Heart left ventricle (tissue), 16 donors: ENCODE data around the gene CELF5. TPM values are rescaled to one million over a fixed set of nuclear protein-coding genes. Genes with fewer than 3 reads are reported as not detected.

Source experiments
- ATAC-seq, 4 donors: fragments of 200-7000 bp; cut with Tn5 transposase; one replicate each; pipeline ENCODE4 v1.9.1; 2020 to 2022; ENCODE audit warnings: moderate library complexity in 4 of 4, mild to moderate bottlenecking in 3 of 4, moderate number of reproducible peaks in 1 of 4
- DNase-seq, 5 donors: peaks; one replicate each; pipeline ENCODE4 v3.0.0-alpha.2; 2020
- H3K27ac ChIP-seq, 12 donors: fragments of 200-600 bp; sonication (generic) in 4 of 12; one replicate each; pipeline versions ENCODE4 v1.5.0 to v1.8.0; 2016 to 2022; ENCODE audit warnings: mild to moderate bottlenecking in 2 of 12
- H3K27me3 ChIP-seq, 9 donors: fragments of 200-600 bp; sonication (generic) in 2 of 9; one replicate each; pipeline versions ENCODE4 v1.5.1 to v1.8.0; 2016 to 2022; ENCODE audit warnings: mild to moderate bottlenecking in 3 of 9
- H3K36me3 ChIP-seq, 9 donors: fragments of 200-600 bp; sonication (generic) in 2 of 9; one replicate each; pipeline versions ENCODE4 v1.5.0 to v1.8.0; 2018 to 2022; ENCODE audit warnings: mild to moderate bottlenecking in 2 of 9
- H3K4me1 ChIP-seq, 12 donors: fragments of 200-600 bp; sonication (generic) in 4 of 12; one replicate each; pipeline versions ENCODE4 v1.5.0 to v1.8.0; 2016 to 2022; ENCODE audit warnings: mild to moderate bottlenecking in 3 of 12
- H3K4me3 ChIP-seq, 12 donors: fragments of 200-600 bp; sonication (generic) in 4 of 12; one replicate each; pipeline versions ENCODE4 v1.5.0 to v1.8.0; 2017 to 2022; ENCODE audit warnings: mild to moderate bottlenecking in 9 of 12, moderate library complexity in 4 of 12
- H3K9me3 ChIP-seq, 12 donors: fragments of 200-600 bp; sonication (generic) in 4 of 12; one replicate each; pipeline versions ENCODE4 v1.5.0 to v1.8.0; 2016 to 2022; ENCODE audit warnings: mild to moderate bottlenecking in 1 of 12
- POLR2A ChIP-seq, 2 donors: fragments of 450-650 bp; IDR thresholded peaks; one replicate each; pipeline ENCODE4 v1.6.1; 2017; ENCODE audit warnings: antibody characterized with exemption in 2 of 2, mild to moderate bottlenecking in 2 of 2, moderate library complexity in 2 of 2
- WGBS, 4 donors: extraction: QIAGEN DNeasy Blood & Tissue Kit in 2 of 4; methylation state at CpG; one replicate each; pipeline versions ENCODE4 v1.1.5 to v1.1.7; 2013 to 2018; 5-methylcytosine and 5-hydroxymethylcytosine counted together
- intact Hi-C, 10 donors: fragments of 100-400 bp; cut with DNase I; formaldehyde crosslinking; loops; one replicate each; pipeline versions ENCODE4 v1.11.1 to v1.14.2; 2022
- polyA plus RNA-seq, 2 donors: library from polyadenylated mRNA; stranded (reverse); fragments of 200-250 nt; gene quantifications; one replicate each; pipeline ENCODE4 v1.2.3, GENCODE V29; 2013
- total RNA-seq, 9 donors: library from RNA; depleted of rRNA in 2 of 9; stranded (reverse); fragments of >200 nt in 2 of 9; fragmentation: NEBNext Ultra II Directional in 3 of 9; extraction: Animal tissue kit (Norgen Biotek cat#: 25700) in 3 of 9; gene quantifications; one replicate each; pipeline versions ENCODE4 v1.1.0 to v1.2.4, GENCODE V29; 2016 to 2023
- TF ChIP-seq, protein P1 (sequence below), 12 donors: fragments of 200-600 bp; sonication (generic) in 4 of 12; IDR thresholded peaks; one replicate each; pipeline versions ENCODE4 v1.5.0 to v1.8.0; 2018 to 2022; ENCODE audit warnings: antibody characterized with exemption in 12 of 12, mild to moderate bottlenecking in 5 of 12
- donor health status: ischemic (EF 13 %, LVEDD 7.1; RV severe dilation, severe dysfunction).
- donor health status: healthy with polysubstance abuse.
- donor health status: DM: no; HTN: yes; CAD: no.
- donor health status: DM: no; HTN: no; CAD: no.
- donor health status: ischemic (EF 25% LVEDD 6.9; RV normal size, moderate dysfunction).
- donor health status: ischemic (EF 25% LVEDD 5.7; RV mildly dilated, moderate dysfunction).
- donor health status: healthy.
- donor health status: DM: yes; HTN: yes; CAD: no.
- donor health status: ischemic (EF 35%, LVEDD 5.7; RV mildly dilated, moderate dysfunction).
- donor health status: nonischemic (EF 11% LVEDD 7.7; RV severe dilation, severe dysfunction).
- donor health status: DM: yes; HTN: yes; CAD: no.
- donor health status: PGD.
- donor health status: ischemic (EF 29% LVEDD 5.4; RV normal size, mild dysfunction).
- donor health status: nonischemic (EF 23%, LVEDD 6.1; RV moderate dilation, normal function).

Gene CELF5
- total and polyA plus RNA-seq, 11 donors, result not detected

DNA sequence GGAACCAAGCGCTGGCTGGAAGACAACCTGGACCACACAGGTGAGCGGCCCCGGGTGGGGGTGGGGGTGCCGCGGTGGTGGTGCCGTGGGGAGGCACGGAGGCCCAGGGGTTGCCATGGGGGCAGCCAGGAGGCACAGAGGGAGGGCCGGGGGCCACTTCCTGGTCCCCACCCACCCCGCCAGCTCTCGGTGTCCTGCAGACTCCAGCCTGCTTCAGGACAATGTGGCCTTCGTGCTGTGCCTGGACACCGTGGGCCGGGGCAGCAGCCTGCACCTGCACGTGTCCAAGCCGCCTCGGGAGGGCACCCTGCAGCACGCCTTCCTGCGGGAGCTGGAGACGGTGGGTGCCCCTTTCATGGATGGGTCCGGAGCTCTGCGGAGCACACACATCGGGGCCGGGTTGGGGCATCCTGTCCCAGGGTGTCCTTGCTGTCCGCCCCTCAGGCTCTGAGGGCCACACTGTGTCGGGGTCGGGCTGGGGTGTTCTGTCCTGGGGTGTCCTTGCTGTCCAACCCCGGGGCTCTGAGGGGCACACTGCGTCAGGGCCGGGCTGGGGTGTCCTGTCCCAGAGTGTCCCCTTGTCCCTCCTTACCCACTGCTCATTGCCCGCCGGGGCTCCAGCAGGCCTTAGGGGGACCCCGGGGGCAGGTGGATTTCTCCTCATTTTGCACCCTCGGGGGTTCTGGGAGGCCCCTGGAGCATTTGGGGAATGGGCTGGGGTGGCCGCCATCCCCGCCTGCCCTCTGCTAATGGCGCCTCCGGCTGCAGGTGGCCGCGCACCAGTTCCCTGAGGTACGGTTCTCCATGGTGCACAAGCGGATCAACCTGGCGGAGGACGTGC lies 20.4 kb upstream of the CELF5 start:
- intact Hi-C loops, result no loop called here
- peak in 1 of 4 donors; percentile 9 for ATAC-seq
- Histone ChIP-seq H3K4me3 (no peak overlapping the region), H3K36me3 (peaks cover 0 to 71% (median 46%) of the 10 kb centered on the region in 9 donors), H3K4me1 (no peaks in the 10 kb centered on the region), H3K27ac (no peak overlapping the region), H3K9me3 (no peaks in the 10 kb centered on the region), H3K27me3 (no peaks in the 10 kb centered on the region)
- WGBS, 4 donors, result 93 to 96% (median 96%) methylated on average over 19 to 43 of the region's 43 CpGs
- TF ChIP-seq, protein P1, sequence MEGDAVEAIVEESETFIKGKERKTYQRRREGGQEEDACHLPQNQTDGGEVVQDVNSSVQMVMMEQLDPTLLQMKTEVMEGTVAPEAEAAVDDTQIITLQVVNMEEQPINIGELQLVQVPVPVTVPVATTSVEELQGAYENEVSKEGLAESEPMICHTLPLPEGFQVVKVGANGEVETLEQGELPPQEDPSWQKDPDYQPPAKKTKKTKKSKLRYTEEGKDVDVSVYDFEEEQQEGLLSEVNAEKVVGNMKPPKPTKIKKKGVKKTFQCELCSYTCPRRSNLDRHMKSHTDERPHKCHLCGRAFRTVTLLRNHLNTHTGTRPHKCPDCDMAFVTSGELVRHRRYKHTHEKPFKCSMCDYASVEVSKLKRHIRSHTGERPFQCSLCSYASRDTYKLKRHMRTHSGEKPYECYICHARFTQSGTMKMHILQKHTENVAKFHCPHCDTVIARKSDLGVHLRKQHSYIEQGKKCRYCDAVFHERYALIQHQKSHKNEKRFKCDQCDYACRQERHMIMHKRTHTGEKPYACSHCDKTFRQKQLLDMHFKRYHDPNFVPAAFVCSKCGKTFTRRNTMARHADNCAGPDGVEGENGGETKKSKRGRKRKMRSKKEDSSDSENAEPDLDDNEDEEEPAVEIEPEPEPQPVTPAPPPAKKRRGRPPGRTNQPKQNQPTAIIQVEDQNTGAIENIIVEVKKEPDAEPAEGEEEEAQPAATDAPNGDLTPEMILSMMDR (IDR thresholded peaks at IDR 0.05), result no peak
- no peak for TF ChIP-seq POLR2A (IDR thresholded peaks at IDR 0.05)
- no peak for DNase-seq

DNA sequence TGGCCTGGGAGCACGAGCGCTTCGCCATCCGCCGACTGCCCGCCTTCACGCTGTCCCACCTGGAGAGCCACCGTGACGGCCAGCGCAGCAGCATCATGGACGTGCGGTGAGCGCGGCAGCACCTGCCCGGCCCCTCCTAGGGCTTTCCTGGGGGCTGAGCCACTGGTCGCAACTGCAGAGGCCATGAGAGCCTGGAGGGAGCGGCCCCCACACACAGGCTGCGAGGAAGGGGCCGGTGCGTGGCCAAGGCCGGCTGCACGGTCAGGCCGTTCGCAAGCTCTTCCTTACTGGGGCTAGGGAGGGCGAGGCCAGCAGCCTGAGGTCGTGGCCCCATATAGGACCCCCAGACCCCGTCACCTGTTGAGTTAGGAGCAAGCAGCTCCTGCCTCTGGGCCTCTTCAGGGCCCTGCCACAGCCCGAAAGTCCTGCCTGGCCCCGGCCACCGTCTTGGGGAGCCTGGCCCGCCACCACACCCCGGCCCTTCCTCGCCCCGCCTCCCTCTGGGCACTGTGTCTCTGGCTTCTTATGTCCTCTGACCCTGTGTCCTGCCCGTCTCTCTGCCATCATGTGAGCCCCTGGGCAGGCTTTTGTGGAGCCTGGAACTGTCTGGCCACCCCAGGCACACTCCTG lies 19.7 kb upstream of the CELF5 start:
- WGBS, 4 donors, result 93 to 96% (median 95%) methylated on average over 12 to 35 of the region's 35 CpGs
- Histone ChIP-seq H3K27me3 (no peaks in the 10 kb centered on the region), H3K4me1 (no peaks in the 10 kb centered on the region), H3K36me3 (peaks cover 0 to 63% (median 43%) of the 10 kb centered on the region in 9 donors), H3K27ac (no peak overlapping the region), H3K4me3 (no peak overlapping the region), H3K9me3 (no peaks in the 10 kb centered on the region)
- intact Hi-C loops, result no loop called here
- ATAC-seq, result no peak
- no peak for DNase-seq
- TF ChIP-seq, protein P1 (IDR thresholded peaks at IDR 0.05), result no peak
- no peak for TF ChIP-seq POLR2A (IDR thresholded peaks at IDR 0.05)

DNA sequence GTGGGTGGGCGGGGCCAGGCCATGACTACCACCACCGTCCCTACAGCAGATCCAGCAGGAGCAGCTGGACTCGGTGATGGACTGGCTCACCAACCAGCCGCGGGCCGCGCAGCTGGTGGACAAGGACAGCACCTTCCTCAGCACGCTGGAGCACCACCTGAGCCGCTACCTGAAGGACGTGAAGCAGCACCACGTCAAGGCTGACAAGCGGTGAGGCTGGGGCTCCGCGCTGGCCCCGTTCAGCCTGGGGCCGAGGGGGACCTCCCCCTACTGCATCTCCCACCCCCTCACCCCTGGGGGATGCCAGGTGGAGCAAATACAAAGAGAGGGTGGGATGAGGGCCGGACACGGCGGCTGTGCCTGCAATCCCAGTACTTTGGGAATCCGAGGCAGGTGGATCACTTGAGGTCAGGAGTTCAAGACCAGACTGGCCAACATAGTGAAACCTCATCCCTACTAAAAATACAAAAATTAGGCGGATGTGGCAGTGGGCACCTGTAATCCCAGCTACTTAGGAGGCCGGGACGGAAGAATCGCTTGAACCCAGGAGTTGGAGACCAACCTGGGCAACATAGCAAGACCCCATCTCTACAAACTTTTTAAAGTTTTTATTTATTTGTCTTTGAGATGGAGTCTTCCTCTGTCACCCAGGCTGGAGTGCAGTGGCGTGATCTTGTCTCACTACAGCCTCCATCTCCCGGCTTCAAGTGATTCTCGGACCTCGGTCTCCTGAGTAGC lies 18.1 kb upstream of the CELF5 start:
- Histone ChIP-seq H3K4me1 (no peaks in the 10 kb centered on the region), H3K27ac (no peak overlapping the region), H3K27me3 (no peaks in the 10 kb centered on the region), H3K4me3 (no peak overlapping the region), H3K9me3 (no peaks in the 10 kb centered on the region), H3K36me3 (peaks cover 0 to 59% (median 39%) of the 10 kb centered on the region in 9 donors)
- ATAC-seq, result no peak
- intact Hi-C loops, result no loop called here
- WGBS, 4 donors, result 95 to 97% (median 96%) methylated on average over 20 to 28 of the region's 28 CpGs
- no peak for TF ChIP-seq POLR2A (IDR thresholded peaks at IDR 0.05)
- TF ChIP-seq, protein P1 (IDR thresholded peaks at IDR 0.05), result no peak
- no peak for DNase-seq
